Cardiac fibroblast (primary cell): Measurements from ENCODE around the gene MUC7.

Source experiments
- DNase-seq, 2 donors: peaks; one replicate each; pipeline versions ENCODE4 v3.0.0 to v3.0.0-alpha.2; 2010; ENCODE audit warnings: low read depth in 2 of 2
- H3K4me3 ChIP-seq, 2 donors: replicated peaks in 1 of 2; 1 replicate in 1 of 2; 2 replicates in 1 of 2; pipeline ENCODE4 v1.5.1; 2011; ENCODE audit warnings: low read depth in 2 of 2, low read length in 2 of 2, mild to moderate bottlenecking in 2 of 2, moderate library complexity in 1 of 2
- CTCF ChIP-seq: IDR thresholded peaks from one replicate; pipeline ENCODE4 v1.5.1; 2011; ENCODE audit warnings: low read depth, mild to moderate bottlenecking, low read length, inconsistent platforms

MUC7 gene

GRCh38 chr4:70505151-70505748 lies 33.3 kb downstream of the MUC7 start:
- no peak overlapping the region for H3K4me3 ChIP-seq
- DNase-seq, result peak; percentile 62 to 68
- peak; percentile 97 for TF ChIP-seq CTCF

- TF ChIP-seq CTCF, result no peak
- DNase-seq, result peak; percentile 12 to 67
- no peak overlapping the region for H3K4me3 ChIP-seq
Measured at GRCh38 chr4:70508801-70509200, 36.8 kb downstream of the MUC7 start.

GRCh38 chr4:70511365-70511764 lies 39.4 kb downstream of the MUC7 start:
- DNase-seq, result peak in 1 of 2 donors; percentile 41
- H3K4me3 ChIP-seq, result no peak overlapping the region
- peak; percentile 0 for TF ChIP-seq CTCF

- H3K4me3 ChIP-seq, result no peak overlapping the region
- peak in 1 of 2 donors; percentile 90 for DNase-seq
- no peak for TF ChIP-seq CTCF
Measured at GRCh38 chr4:70515367-70516250, 43.6 kb downstream of the MUC7 start.

- no peak for TF ChIP-seq CTCF
- no peak within 1 kb of the TSS for H3K4me3 ChIP-seq
- no peak for DNase-seq
Measured at GRCh38 chr4:70518269-70518668, 46.3 kb downstream of the MUC7 start, which contains the start of gene AMTN. AMTN (plus strand) TSS chr4:70518569; CDS start chr4:70518778, 209 bp downstream.

- H3K4me3 ChIP-seq, result no peak overlapping the region
- TF ChIP-seq CTCF, result no peak
- DNase-seq, result peak in 1 of 2 donors; percentile 44
Measured at GRCh38 chr4:70518716-70519115, 46.7 kb downstream of the MUC7 start.
